Chondrocyte (in vitro differentiated cells): ENCODE measurements around the gene MFNG. TPM values are rescaled to one million over a fixed set of nuclear protein-coding genes. Genes with fewer than 3 reads are reported as not detected.

Experiments
- DNase-seq: peaks from one replicate; pipeline ENCODE4 v3.0.0; 2021; ENCODE audit warnings: mixed read lengths, low spot score
- H3K27ac Mint-ChIP-seq: one replicate; pipeline ENCODE4 v1.8.0; 2021; ENCODE audit warnings: mild to moderate bottlenecking, moderate library complexity, mixed read lengths; ENCODE audit not compliant: unreplicated experiment
- H3K27me3 Mint-ChIP-seq: 2 replicates; pipeline ENCODE4 v1.8.0; 2021; ENCODE audit warnings: low read depth, mixed read lengths
- H3K36me3 Mint-ChIP-seq: 2 replicates; pipeline ENCODE4 v1.8.0; 2021; ENCODE audit warnings: low read depth, mixed read lengths
- H3K4me1 Mint-ChIP-seq: 2 replicates; pipeline ENCODE4 v1.8.0; 2021; ENCODE audit warnings: low read depth, mild to moderate bottlenecking, mixed read lengths
- H3K4me3 Mint-ChIP-seq: one replicate; pipeline ENCODE4 v1.8.0; 2021; ENCODE audit warnings: mild to moderate bottlenecking, moderate library complexity, mixed read lengths; ENCODE audit not compliant: unreplicated experiment
- H3K9me3 Mint-ChIP-seq: 2 replicates; pipeline ENCODE4 v1.8.0; 2021; ENCODE audit warnings: low read depth, mixed read lengths
- CTCF ChIP-seq: fragments of 200-600 bp; sonication (generic); IDR thresholded peaks from 2 replicates; pipeline ENCODE4 v1.5.0; 2021; ENCODE audit warnings: antibody characterized with exemption, mild to moderate bottlenecking, moderate library complexity
- total RNA-seq: library from RNA; stranded (reverse); gene quantifications from 3 replicates; pipeline ENCODE4 v1.2.1, GENCODE V29; 2021

Gene MFNG
- total RNA-seq, 1 donor from 2014 or later: 1.1 TPM

- TF ChIP-seq CTCF: no peak
- H3K36me3 Mint-ChIP-seq: peaks cover 10% of the 10 kb centered on the region
- H3K4me3 Mint-ChIP-seq: no peak overlapping the region
- DNase-seq: no peak
- H3K27me3 Mint-ChIP-seq: no peaks in the 10 kb centered on the region
- H3K4me1 Mint-ChIP-seq: peaks cover 43% of the 10 kb centered on the region
- peak overlapping the region; percentile 24 for H3K27ac Mint-ChIP-seq
- H3K9me3 Mint-ChIP-seq: no peaks in the 10 kb centered on the region
Observed at GRCh38 chr22:37508431-37508992, 22.3 kb upstream of the MFNG start.

GRCh38 chr22:37507731-37508130 is 21.5 kb upstream of the MFNG start:
- H3K27me3 Mint-ChIP-seq: no peaks in the 10 kb centered on the region
- no peak overlapping the region for H3K27ac Mint-ChIP-seq
- no peaks in the 10 kb centered on the region for H3K9me3 Mint-ChIP-seq
- TF ChIP-seq CTCF: no peak
- no peak for DNase-seq
- peaks cover 10% of the 10 kb centered on the region for H3K36me3 Mint-ChIP-seq
- peaks cover 37% of the 10 kb centered on the region for H3K4me1 Mint-ChIP-seq
- no peak overlapping the region for H3K4me3 Mint-ChIP-seq

- H3K27me3 Mint-ChIP-seq: no peaks in the 10 kb centered on the region
- no peak for DNase-seq
- no peaks in the 10 kb centered on the region for H3K9me3 Mint-ChIP-seq
- no peak overlapping the region for H3K4me3 Mint-ChIP-seq
- no peak overlapping the region for H3K27ac Mint-ChIP-seq
- peaks cover 10% of the 10 kb centered on the region for H3K36me3 Mint-ChIP-seq
- TF ChIP-seq CTCF: no peak
- peaks cover 39% of the 10 kb centered on the region for H3K4me1 Mint-ChIP-seq
Observed at GRCh38 chr22:37505989-37506388, 19.8 kb upstream of the MFNG start.

- no peaks in the 10 kb centered on the region for H3K27me3 Mint-ChIP-seq
Observed at GRCh38 chr22:37505565-37505964, 19.4 kb upstream of the MFNG start.

GRCh38 chr22:37504964-37505363 is 18.8 kb upstream of the MFNG start:
- no peaks in the 10 kb centered on the region for H3K9me3 Mint-ChIP-seq

More at GRCh38 chr22:37505565-37505964, 19.4 kb upstream of the MFNG start:
- Mint-ChIP-seq H3K27ac (no peak overlapping the region), H3K4me3 (no peak overlapping the region), H3K9me3 (no peaks in the 10 kb centered on the region), H3K36me3 (peaks cover 10% of the 10 kb centered on the region), H3K4me1 (peaks cover 39% of the 10 kb centered on the region)
- no peak for TF ChIP-seq CTCF
- no peak for DNase-seq

More at GRCh38 chr22:37504964-37505363, 18.8 kb upstream of the MFNG start:
- DNase-seq: no peak
- peaks cover 39% of the 10 kb centered on the region for H3K4me1 Mint-ChIP-seq
- TF ChIP-seq CTCF: no peak
- H3K27ac Mint-ChIP-seq: no peak overlapping the region
- H3K27me3 Mint-ChIP-seq: no peaks in the 10 kb centered on the region
- peaks cover 10% of the 10 kb centered on the region for H3K36me3 Mint-ChIP-seq
- H3K4me3 Mint-ChIP-seq: no peak overlapping the region
